Ramos (cell line): Measurements from ENCODE around the gene S100B.
"Not testable (repeated sequence)": the region's sequence is repeated elsewhere in the genome, so short reads cannot be mapped to it uniquely, and the experiment has no call there.

Experiments used
- in situ Hi-C: fragments of 300-500 bp; cut with MboI; formaldehyde crosslinking; loops from one replicate; pipeline ENCODE4 v1.14.3; 2022; ENCODE audit warnings: low sequenced_read_pairs; ENCODE audit not compliant: unreplicated experiment

The S100B gene

DNA sequence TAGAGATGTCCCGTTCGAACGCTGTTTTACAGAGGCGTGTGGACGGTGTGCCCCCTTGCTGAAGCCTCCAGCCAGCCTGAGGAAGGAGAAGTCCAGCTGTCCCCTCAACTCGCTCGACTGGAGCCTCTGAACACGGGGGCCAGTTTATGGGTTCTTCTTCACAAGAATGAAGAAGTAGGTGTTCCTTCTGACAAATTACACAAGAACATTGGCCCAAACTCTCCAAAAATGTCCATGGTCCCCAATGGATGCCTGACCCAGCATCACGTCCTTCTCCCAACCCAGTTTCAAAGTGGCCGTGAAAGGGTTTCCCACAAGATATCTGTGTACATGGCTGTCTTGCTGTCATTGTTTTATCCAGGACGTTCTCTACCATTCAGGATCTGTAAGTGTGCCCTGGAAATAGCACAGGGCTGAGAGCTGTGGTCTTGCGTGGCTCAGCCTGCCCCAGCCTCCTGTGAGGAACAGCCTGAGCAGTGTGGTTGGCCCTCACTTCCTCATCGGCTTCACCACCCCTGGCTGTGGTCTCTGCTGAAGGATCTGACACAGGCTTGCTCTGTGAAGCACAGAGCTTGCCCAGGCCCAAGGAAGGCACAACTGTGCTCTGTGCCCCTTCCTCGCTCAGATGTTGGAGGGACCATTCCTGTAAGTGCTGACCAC lies 1.0 kb upstream of the S100B start:
- in situ Hi-C loops = no loop called here

DNA sequence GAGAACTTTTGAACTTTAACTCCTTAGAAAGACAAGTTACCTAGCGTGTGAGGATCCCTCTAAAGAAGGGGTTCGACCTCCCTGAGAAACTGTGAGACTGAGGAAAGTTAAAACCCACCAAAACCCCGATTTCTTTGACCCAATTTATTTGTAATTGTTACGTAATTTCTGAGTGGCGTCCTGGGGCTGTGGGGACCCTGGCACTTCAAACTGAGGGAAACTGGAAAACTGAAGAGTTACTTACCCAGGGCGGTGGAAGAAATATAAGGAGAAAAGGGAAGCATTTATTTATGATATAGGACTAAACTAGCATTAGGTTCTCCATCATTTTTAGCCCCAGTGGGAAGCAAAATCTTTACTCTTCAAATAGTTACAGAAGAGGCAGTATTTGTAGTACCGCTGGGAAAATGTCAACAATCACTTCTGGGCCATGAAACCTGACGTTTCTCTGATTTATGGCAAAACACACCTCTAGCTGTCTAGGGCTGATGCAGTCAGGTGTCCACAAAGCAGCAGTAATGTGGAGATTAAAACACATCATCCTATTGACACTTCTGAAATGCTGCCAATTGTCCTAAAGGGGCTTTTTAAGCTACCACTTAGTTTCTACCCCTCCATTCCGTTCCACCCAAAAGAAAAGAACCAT lies 430 bp downstream of the S100B start:
- in situ Hi-C loops = no loop called here

DNA sequence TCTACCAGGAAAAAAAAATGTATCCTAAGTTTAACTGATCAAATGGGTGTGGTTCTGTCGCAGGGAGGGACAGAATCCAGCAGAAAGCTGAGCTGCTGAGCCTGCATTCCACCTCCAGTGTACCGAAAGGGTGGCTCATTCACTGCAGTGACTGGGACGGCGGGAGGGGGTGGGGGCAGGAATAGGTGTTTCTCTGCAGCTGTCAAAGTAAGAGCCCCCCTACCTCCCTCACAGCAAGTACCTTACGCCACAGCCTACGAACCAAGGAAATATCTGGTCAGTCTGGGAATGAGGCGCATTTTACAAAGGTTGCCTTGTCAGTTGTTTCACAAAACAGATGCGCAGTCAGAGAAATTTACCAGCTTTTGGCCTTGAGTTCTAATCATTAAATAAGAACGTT lies 1.7 kb downstream of the S100B start:
- in situ Hi-C loops = no loop called here

DNA sequence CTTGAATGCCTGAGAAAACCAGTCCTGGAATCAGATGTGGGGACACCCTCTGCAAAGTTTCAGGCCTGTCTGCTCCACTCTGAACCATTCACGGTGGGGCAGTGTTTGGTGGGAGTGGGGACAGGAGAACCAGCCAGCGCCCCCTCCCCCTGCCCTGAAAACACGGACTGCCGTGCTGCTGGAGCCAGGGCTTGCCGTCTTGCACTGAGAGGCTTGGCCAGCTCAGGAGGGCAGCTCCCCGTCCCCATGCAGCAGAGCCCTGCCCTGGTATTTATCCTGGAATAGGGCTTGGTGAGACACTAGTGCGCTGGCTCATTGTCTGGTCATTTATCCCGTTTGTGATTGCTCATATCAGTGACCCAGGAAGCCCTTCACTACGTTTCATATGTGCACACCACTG lies 3.9 kb downstream of the S100B start:
- in situ Hi-C loops = no loop called here

DNA sequence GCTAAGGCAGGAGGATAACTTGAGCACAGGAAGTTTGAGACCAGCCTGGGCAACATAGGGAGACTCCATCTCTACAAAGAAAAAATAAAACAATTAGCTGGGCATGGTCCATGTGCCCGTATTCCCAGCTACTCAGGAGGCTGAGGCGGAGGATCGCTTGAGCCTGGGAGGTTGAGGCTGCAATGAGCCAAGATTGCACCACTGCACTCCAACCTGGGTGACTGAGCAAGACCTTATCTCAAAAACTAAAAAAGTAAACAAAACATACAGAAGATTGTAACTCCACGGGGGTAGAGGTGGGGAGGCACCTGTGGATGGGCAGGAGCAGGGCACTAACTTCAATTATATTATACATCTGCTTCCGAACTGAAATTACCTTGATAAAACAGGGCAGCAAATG lies 4.6 kb downstream of the S100B start:
- in situ Hi-C loops = no loop called here

DNA sequence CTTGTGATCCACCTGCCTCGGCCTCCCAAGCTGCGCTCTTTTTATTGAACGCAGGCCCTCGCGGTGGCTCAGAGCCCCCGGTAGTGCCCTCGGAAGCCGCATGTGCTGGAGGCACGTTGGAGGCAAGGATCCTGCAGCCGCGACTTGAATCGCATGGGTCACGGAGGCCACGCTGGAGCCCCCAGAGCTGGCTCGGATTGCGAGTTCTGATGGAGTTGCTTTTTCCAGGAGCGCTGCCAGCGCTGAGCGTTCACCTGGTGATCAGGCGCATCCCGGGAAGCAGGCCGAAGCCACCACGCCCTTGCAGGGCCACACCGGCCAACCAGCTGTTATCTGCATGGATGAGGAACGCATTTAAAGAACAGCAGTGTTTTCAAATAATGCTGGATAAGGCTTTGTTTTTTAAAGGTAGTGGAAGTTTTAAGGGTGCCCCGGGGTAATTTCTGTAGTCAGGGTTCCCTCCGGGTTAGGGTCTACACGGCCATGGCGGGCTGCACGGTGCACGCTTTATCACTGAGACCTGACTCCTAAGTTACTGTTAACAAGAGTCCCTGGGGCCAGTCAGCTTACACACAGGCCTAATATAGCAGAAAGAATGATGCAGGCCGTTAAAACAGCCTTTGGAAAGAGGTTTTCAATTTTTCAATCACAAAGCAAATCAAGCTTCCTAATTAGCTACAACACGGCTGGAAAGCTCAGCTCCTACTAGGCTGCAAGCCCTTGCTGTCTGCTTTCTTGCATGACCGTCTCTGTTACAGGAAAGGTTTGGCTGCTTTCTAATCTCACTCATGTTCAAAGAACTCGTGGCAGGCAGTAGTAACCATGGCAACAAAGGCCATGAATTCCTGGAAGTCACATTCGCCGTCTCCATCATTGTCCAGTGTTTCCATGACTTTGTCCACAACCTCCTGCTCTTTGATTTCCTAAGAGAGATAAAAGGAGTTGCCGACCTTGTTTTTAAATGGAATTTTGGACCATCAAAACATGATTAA lies 6.0 kb downstream of the S100B start:
- in situ Hi-C loops = no loop called here

GRCh38 chr21:46597896-46598343 lies 7.0 kb downstream of the S100B start:
- in situ Hi-C loops = no loop called here

DNA sequence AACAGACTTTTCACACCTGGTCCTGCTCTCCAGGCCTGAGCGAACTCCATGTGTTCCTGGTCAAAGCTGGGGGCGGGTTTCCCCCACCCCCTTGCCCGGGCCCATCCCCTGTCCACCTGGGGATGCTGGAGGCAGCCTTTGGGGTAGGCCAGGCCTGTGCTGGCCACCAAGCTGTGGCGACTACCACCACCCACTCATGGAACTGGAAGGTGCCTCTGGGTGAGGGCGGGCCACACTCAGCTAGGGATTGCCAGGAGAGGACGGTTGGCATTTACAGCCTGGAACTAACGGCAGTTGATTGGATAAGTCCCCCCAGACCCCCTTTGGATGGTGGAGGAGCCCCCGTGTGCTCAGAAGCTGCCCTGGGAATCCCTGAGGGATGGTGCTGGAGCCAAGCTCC lies 7.9 kb downstream of the S100B start:
- in situ Hi-C loops = no loop called here

DNA sequence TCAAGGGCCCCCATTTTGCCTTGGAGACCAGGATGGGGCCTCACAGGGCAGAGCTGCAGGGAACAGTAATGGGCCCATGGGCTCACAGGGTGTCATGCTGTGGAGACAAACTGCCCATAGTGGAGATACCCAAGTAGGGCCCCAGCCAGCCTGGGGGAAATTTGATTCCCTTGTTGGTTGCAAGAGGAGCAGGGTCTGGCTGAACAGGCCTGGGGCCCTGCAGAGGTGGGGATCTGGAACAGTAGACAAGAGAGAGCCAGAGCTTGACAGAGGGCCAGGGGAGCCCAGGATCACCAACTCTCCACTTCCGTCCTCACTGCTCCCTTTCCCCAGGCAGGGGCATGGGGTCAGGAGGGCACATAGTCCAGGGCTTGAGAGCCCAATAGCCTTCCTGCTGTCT lies 8.7 kb downstream of the S100B start:
- in situ Hi-C loops = no loop called here

DNA sequence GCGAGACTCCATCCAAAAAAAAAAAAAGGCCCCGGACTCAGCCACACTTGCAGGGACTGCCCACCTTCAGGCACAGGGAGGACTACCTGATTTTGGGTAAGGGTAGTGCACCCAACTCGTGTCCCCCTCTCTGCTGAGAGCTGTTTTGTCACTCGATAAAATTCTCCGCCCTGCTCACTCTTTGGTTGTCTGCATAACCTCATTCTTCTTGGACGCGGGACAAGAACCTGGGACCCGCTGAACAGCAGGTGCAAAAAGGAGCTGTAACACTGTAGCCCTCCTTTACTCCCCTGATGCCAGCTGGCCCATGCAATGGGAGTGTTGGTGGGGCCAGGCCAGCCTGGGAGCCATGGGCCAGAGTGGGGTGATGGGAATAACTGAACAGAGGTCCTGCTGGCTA lies 10.6 kb downstream of the S100B start:
- in situ Hi-C loops = no loop called here

DNA sequence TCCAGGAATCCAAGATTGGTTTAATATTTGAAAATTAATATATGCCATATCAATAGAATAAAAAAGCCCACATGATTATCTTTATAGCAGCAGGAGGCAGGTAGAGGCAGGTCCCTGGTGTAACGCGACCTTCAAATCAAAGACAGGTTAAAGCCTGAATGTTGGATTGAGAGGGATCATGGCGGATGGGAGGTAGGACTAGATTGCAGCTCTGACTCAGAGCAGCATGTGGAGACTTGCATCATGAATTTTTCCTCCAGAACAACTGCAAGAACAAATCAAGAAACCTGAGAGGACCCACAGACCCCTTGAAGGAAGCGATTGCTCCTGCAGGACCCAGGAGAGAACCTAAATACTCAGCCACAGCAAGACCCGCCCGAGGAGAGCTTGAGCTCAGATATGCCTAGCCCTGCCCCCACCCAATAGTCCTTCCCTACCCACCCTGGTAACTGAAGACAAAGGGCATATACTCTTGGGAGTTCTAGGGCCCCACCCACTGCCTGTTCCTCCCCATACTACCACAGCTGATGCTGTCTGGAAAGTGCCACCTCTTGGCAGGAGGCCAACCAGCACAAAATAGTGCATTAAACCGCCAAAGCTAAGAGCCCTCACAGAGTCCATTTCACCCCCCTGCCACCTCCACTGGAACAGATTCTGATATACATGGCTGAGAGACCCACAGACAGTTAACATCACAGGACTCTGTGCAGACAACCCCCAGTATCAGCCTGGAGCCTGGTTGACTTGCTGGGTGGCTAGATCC lies 19.5 kb downstream of the S100B start:
- in situ Hi-C loops = no loop called here

DNA sequence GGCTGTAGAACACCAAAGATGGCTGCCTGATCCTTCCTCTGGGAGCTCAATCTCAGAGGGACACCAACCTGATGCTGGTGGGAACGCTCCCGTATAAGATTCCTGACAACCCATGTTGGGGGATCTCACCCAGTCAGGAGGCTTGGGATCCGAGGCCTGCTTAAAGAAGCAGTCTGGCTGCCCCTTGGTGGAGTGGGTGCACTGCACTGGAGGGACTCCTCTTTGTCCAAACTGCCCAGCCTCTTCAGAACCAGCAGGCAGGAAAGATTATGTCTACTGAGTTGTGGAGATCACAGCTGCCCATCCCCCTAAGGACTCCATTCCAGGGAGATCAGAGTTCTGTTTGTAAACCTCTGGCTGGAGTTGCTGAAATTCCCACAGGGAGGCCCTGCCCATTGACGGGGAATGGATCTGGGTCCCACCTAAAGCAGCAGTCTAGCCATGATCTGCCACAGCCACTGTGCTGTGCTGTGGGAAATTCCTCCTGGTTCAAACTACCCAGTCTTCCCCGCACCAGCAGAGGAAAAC lies 23.0 kb downstream of the S100B start:
- in situ Hi-C loops = no loop called here

- in situ Hi-C loops = not testable (repeated sequence)
Observed at GRCh38 chr21:46579394-46579793, 25.5 kb downstream of the S100B start.

- in situ Hi-C loops = not testable (repeated sequence)
Observed at GRCh38 chr21:46577786-46578185, 27.1 kb downstream of the S100B start.

DNA sequence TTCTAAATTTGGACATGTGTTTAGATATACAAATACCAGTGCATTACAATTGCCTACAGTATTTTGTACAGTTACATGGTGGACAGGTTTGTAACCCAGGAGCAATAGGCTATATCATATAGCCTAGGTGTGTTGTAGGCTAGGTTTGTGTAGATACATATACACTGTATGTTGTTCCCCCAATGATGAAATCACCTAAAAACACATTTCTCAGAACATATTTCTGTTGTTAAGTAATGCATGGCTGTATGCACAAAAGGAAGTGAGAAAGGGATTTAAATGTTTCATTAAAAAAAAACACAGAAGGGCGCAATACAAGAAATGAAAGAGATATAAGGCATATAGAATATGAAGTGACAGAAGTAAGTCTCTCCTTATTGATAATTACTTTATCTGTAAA lies 32.0 kb downstream of the S100B start:
- in situ Hi-C loops = no loop called here

- in situ Hi-C loops = no loop called here
Observed at GRCh38 chr21:46570631-46571030, 34.3 kb downstream of the S100B start.

DNA sequence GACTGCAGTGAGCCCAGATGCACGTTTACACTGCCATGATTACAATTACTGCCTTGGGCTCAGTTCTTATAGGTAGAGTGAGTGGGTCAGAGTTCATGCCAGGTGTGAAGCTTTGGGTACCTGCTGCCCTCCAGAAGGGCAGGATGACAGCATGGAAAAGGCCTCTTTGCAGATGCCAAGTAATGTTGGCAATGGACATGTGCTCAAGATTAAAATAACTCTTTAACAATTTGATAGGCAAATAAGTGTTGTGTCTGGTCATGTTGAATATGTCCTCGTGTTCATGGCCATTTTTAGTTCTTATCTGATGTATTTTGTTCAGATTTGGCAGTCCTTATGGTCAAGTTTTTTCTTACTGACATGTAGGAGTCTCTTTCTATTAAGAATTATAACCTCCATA lies 34.8 kb downstream of the S100B start:
- in situ Hi-C loops = no loop called here

- in situ Hi-C loops = no loop called here
Observed at GRCh38 chr21:46569081-46569480, 35.8 kb downstream of the S100B start.

GRCh38 chr21:46568562-46568961 lies 36.3 kb downstream of the S100B start:
- in situ Hi-C loops = no loop called here

DNA sequence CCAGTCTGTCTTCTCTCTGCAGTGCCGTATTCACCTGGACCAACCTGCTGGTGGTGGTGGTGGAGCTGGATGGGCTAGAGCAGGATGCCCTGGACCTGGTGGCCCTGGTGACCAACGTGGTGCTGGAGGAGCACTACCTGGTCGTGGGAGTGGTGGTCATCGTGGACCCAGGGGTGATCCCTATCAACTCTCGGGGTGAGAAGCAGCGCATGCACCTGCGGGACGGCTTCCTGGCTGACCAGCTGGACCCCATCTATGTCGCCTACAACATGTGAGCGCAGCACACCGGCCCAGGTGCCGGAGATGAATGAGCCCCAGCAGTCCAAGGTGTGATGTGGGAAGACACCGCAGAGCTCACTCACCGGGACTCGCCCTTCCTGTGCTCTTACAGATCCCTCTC lies 37.5 kb downstream of the S100B start:
- in situ Hi-C loops = no loop called here
